Upper lobe of right lung (tissue), 1 donor: ENCODE results near the gene SLC25A21. TPM values are rescaled to one million over a fixed set of nuclear protein-coding genes. Genes with fewer than 3 reads are reported as not detected.
"Not testable (repeated sequence)": the region's sequence is repeated elsewhere in the genome, so short reads cannot be mapped to it uniquely, and the experiment has no call there.

Experiments used
- ATAC-seq: fragments of 200-7000 bp; cut with Tn5 transposase; one replicate; pipeline ENCODE4 v1.9.1; 2020; ENCODE audit warnings: mild to moderate bottlenecking, moderate library complexity
- DNase-seq: peaks from one replicate; pipeline ENCODE4 v3.0.0-alpha.2; 2020
- H3K27ac ChIP-seq: fragments of 200-600 bp; one replicate; pipeline ENCODE4 v1.8.0; 2022
- H3K27me3 ChIP-seq: fragments of 200-600 bp; one replicate; pipeline ENCODE4 v1.8.0; 2022; ENCODE audit warnings: mild to moderate bottlenecking
- H3K36me3 ChIP-seq: fragments of 200-600 bp; one replicate; pipeline ENCODE4 v1.8.0; 2022
- H3K4me1 ChIP-seq: fragments of 200-600 bp; one replicate; pipeline ENCODE4 v1.8.0; 2022
- H3K4me3 ChIP-seq: fragments of 200-600 bp; one replicate; pipeline ENCODE4 v1.8.0; 2022; ENCODE audit warnings: mild to moderate bottlenecking
- H3K9me3 ChIP-seq: fragments of 200-600 bp; one replicate; pipeline ENCODE4 v1.8.0; 2022
- intact Hi-C: fragments of 100-400 bp; cut with DNase I; formaldehyde crosslinking; loops from one replicate; pipeline ENCODE4 v1.11.0; 2022
- total RNA-seq: library from RNA; stranded (reverse); fragmentation: NEBNext Ultra II Directional; extraction: Animal tissue kit (Norgen Biotek cat#: 25700); gene quantifications from one replicate; pipeline ENCODE4 v1.2.1, GENCODE V29; 2021
- TF ChIP-seq, protein P1 (sequence below): fragments of 200-600 bp; IDR thresholded peaks from one replicate; pipeline ENCODE4 v1.8.0; 2022; ENCODE audit warnings: antibody characterized with exemption
- donor health status: DM: no; HTN: yes; CAD: no; lungs with severe emphysema.

The SLC25A21 gene
- total RNA-seq, 1 donor from 2014 or later = 0.35 TPM

DNA sequence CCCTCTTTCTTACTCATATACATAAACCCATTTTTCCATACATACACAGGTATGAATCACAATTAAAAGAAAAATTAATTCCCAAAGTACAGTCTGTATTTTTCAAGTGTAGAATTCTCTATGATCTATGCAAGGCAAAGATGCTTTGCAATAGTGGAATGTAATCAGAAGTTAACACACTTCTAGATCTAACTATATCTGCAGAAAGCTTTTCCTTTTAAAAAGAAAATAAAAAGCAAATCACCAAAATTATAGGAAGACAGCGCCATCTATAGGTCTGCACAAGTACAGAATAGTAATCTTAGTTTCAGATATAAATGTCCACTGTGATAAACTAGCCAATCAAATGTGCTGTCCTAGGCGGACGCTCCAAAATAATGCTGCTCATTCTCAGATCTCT, 22.0 kb downstream of the SLC25A21 start:
- H3K27me3 ChIP-seq = no peaks in the 10 kb centered on the region
- H3K36me3 ChIP-seq = no peaks in the 10 kb centered on the region
- no peak overlapping the region for H3K27ac ChIP-seq
- H3K4me3 ChIP-seq = no peak overlapping the region
- no peaks in the 10 kb centered on the region for H3K4me1 ChIP-seq
- TF ChIP-seq, protein P1, sequence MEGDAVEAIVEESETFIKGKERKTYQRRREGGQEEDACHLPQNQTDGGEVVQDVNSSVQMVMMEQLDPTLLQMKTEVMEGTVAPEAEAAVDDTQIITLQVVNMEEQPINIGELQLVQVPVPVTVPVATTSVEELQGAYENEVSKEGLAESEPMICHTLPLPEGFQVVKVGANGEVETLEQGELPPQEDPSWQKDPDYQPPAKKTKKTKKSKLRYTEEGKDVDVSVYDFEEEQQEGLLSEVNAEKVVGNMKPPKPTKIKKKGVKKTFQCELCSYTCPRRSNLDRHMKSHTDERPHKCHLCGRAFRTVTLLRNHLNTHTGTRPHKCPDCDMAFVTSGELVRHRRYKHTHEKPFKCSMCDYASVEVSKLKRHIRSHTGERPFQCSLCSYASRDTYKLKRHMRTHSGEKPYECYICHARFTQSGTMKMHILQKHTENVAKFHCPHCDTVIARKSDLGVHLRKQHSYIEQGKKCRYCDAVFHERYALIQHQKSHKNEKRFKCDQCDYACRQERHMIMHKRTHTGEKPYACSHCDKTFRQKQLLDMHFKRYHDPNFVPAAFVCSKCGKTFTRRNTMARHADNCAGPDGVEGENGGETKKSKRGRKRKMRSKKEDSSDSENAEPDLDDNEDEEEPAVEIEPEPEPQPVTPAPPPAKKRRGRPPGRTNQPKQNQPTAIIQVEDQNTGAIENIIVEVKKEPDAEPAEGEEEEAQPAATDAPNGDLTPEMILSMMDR = peak; percentile 76
- intact Hi-C loops = no loop called here
- DNase-seq (no peak), ATAC-seq (peak; percentile 77)
- H3K9me3 ChIP-seq = no peaks in the 10 kb centered on the region

DNA sequence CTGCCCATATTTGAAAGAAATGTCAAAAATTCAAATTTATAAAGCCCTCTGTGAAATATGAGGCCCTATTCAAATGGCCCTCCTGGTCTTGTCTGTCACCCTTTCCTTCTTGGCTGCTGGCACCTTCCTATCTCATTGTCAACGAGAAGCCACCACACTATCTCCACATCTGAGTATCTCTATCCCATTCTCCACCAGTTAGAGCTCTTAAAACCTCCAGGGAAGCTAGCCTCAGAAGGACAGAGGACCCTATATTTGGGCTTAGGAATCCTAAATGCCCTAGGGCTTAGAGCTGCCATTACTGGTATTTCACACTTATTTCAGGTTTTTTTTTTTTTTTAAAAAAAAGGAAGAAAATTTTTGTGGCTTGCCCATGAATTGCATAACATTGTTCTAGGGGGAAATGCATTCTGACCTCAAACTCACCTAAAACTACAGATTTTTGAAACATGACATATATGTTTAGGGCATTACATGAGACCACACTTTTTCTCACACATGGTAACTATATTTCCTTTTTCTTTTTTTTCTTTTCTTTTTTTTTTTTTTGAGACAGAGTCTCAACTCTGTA, 25.0 kb downstream of the SLC25A21 start:
- intact Hi-C loops = no loop called here
- no peaks in the 10 kb centered on the region for H3K27me3 ChIP-seq
- H3K4me3 ChIP-seq = no peak overlapping the region
- no peak overlapping the region for H3K27ac ChIP-seq
- DNase-seq (no peak), ATAC-seq (no peak)
- no peaks in the 10 kb centered on the region for H3K4me1 ChIP-seq
- no peaks in the 10 kb centered on the region for H3K9me3 ChIP-seq
- no peaks in the 10 kb centered on the region for H3K36me3 ChIP-seq
- TF ChIP-seq, protein P1 = no peak

DNA sequence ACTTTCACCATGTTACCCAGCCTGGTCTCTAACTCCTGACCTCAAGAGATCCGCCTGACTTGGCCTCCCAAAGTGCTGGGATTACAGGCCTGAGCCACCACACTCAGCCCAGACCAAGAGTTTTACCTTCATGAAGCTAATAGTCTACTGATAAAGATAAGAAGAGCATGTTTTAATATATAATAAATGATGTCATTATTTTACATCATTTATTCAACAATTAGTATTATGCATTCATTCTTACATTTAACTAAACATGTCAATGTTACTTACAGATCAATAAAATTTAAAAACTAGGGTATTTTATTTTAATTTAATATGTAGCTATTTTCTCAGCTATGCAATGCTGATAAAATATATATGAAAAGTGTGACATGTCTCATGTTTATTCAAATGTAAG, 26.0 kb downstream of the SLC25A21 start:
- H3K27me3 ChIP-seq, DNase-seq, H3K4me1 ChIP-seq, H3K27ac ChIP-seq, intact Hi-C loops, H3K36me3 ChIP-seq, H3K9me3 ChIP-seq, H3K4me3 ChIP-seq, ATAC-seq: not testable (repeated sequence)

DNA sequence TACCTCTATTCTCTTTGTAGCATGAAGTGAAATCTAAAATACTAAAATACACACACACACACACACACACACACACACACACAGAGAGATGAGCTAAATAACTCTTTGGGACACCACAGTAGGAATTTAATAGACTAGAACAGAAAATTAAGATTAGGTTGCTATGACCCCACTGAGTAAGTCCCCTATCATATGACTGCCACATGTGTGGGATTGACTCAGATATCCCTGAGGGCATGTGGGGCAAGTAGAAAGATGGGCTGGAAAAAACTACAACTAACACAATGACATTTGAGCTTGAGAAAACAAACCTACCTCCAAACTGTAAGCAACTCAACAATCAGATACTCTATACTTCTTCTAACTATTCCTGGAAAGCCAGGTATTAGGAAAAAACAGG, 27.0 kb downstream of the SLC25A21 start:
- DNase-seq (no peak), ATAC-seq (no peak)
- no peaks in the 10 kb centered on the region for H3K4me1 ChIP-seq
- H3K4me3 ChIP-seq = no peak overlapping the region
- H3K27ac ChIP-seq = no peak overlapping the region
- no peaks in the 10 kb centered on the region for H3K27me3 ChIP-seq
- H3K36me3 ChIP-seq = no peaks in the 10 kb centered on the region
- intact Hi-C loops = no loop called here
- no peaks in the 10 kb centered on the region for H3K9me3 ChIP-seq
- TF ChIP-seq, protein P1 = no peak

DNA sequence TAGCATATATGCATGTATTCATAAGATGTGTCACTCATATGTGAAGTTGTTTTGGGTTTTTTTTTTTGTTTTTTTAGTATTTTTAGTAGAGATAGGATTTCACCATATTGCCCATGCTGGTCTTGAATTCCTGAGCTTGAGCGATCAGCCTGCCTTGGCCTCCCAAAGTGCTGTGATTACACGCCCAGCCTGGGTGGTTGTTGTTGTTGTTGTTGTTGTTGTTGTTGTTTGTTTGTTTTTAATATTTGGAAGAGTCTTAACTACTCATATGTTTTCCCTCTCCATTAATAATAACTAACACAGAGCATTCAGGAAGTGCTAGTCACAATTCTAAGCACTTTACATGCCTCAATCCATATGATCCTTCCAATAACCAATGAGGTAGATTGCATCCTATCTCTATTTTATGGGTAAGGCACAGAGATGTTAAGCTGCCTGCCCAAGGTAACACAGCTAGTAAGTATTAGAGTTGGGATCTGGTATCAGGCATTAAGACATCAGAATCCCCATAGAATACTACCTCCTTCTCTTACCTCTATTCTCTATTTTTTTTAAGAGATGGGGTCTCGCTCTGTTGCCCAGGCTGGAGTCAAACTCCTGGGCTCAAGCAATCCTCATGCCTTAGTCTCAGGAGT, 27.6 kb downstream of the SLC25A21 start:
- Histone ChIP-seq H3K4me1 (no peaks in the 10 kb centered on the region), H3K27ac (no peak overlapping the region), H3K27me3 (no peaks in the 10 kb centered on the region), H3K36me3 (no peaks in the 10 kb centered on the region), H3K9me3 (no peaks in the 10 kb centered on the region), H3K4me3 (no peak overlapping the region)
- TF ChIP-seq, protein P1 = no peak
- no peak for DNase-seq
- intact Hi-C loops = no loop called here
- no peak for ATAC-seq

DNA sequence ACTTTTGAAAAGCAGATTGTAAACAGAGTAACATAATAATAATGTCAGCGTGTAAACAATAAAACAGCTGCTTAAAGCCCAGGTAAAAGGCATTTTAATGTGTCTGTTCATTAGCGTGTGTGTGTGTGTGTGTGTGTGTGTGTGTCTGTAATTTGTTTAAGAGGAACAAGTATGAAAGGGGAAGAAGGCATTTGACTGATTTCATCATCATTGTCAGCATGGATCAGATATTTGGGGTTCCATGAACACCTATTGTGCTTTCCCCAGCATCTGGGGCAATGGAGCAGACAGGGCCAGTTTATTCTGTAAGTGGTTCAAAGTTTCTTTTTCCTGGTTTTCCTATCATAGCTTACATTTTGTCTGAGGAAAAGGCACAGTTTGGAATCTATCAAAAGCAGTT, 28.9 kb downstream of the SLC25A21 start:
- TF ChIP-seq, protein P1 = no peak
- no peaks in the 10 kb centered on the region for H3K9me3 ChIP-seq
- no peak for ATAC-seq
- H3K27me3 ChIP-seq = no peaks in the 10 kb centered on the region
- H3K27ac ChIP-seq = no peak overlapping the region
- no peak for DNase-seq
- intact Hi-C loops = no loop called here
- H3K36me3 ChIP-seq = no peaks in the 10 kb centered on the region
- H3K4me3 ChIP-seq = no peak overlapping the region
- no peaks in the 10 kb centered on the region for H3K4me1 ChIP-seq
